ENCODE data around the gene MME.
"Not testable (repeated sequence)": the region's sequence is repeated elsewhere in the genome, so short reads cannot be mapped to it uniquely, and the experiment has no call there.

MME gene

DNA sequence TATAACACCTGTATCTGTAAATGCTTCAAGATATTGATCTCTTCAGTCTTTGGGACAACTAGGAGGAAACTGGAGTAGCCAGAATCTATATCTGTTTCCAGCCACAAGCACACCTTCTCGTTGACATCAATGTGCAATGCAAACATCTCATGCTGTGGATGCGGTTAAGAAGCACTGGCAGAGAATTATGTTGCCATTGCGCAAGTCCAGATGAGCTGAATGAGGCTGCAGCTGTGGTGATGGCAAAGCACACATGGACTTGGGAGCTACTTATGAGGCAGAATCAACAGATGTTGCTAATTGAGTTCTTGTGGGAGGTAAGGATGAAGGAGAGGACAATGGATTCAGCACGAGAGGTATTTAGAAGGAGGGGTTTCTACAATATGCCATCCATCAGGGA, 122.5 kb downstream of the MME start:
- peak in 1 of 2 donors; percentile 63 for DNase-seq (ENCODE audit: low read depth in 2 of 2)
- TF ChIP-seq, protein P1, sequence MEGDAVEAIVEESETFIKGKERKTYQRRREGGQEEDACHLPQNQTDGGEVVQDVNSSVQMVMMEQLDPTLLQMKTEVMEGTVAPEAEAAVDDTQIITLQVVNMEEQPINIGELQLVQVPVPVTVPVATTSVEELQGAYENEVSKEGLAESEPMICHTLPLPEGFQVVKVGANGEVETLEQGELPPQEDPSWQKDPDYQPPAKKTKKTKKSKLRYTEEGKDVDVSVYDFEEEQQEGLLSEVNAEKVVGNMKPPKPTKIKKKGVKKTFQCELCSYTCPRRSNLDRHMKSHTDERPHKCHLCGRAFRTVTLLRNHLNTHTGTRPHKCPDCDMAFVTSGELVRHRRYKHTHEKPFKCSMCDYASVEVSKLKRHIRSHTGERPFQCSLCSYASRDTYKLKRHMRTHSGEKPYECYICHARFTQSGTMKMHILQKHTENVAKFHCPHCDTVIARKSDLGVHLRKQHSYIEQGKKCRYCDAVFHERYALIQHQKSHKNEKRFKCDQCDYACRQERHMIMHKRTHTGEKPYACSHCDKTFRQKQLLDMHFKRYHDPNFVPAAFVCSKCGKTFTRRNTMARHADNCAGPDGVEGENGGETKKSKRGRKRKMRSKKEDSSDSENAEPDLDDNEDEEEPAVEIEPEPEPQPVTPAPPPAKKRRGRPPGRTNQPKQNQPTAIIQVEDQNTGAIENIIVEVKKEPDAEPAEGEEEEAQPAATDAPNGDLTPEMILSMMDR (IDR thresholded peaks at IDR 0.05; ENCODE audit: low read depth, low read length), result no peak
- no peak overlapping the region for H3K4me3 ChIP-seq (replicated peaks in 1 of 2; ENCODE audit: low read depth in 2 of 2, low read length in 2 of 2)

DNA sequence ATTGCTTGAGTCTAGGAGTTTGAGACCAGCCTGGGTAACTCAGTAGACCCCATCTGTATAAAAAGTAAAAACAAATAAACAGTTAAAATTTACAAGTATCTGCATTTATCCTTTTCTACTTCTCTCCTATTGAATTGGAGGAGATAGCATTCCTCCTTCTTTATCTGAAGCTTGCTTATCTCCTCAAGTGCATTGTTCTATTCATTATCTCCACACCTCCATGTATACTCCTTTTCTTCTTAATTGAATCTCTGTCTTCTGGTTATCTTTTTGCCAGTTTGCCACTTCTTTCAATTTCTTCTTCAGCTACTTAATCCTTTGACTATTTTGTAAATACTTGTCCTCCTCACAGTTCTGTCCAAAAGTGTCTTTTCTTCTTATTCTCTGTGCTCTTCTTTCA, 124.7 kb downstream of the MME start:
- DNase-seq (ENCODE audit: low read depth in 2 of 2), result no peak
- TF ChIP-seq, protein P1 (IDR thresholded peaks at IDR 0.05; ENCODE audit: low read depth, low read length), result no peak
- no peak overlapping the region for H3K4me3 ChIP-seq (replicated peaks in 1 of 2; ENCODE audit: low read depth in 2 of 2, low read length in 2 of 2)

DNA sequence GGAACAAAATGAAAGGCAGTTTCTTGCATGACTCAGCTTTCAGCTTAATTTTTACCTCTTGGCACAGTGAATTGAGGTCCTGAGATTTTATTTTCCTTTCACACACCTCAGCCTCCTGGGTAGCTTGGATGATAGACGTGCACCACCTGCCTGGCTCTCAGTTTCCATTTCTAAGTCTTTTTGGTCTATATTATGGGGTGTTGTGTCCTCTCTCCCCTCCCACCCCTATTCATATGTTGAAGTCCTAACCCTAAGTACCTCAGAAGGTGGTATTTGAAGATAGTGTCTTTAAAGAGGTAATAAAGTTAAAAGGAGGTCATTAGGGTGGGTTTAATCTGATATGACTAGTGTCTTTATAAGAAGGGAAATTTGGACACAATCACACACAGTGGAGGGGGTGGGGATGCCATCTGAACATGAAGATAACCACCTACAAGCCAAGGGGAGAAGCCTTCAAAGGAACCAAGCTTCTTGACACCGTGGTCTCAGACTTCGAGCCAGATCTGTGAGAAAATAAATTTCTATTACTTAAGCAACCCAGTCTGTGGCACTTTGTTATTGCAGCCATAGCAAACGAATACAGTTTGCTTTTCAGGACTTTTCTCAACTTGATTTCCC, 128.2 kb downstream of the MME start:
- no peak for DNase-seq (ENCODE audit: low read depth in 2 of 2)
- no peak overlapping the region for H3K4me3 ChIP-seq (replicated peaks in 1 of 2; ENCODE audit: low read depth in 2 of 2, low read length in 2 of 2)
- TF ChIP-seq, protein P1 (IDR thresholded peaks at IDR 0.05; ENCODE audit: low read depth, low read length), result no peak

DNA sequence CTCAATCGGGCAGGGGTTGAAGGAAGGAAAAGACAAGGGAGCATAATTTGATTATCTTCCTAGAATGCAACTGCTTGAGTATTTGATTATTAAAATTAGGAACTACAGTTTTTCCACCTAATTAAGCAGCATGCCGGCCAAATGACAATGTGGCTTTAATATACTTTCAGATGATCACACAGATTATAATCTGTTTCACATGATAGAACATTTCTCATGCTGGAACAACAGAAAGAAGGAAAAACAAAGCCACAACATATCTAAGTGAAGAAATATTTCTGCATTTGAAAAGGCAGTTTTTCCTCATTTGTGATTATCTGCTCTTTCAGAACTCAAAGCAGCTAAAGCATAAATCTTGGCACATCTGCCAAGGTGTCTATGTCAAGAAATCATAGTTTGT, 130.6 kb downstream of the MME start:
- no peak for DNase-seq (ENCODE audit: low read depth in 2 of 2)
- no peak overlapping the region for H3K4me3 ChIP-seq (replicated peaks in 1 of 2; ENCODE audit: low read depth in 2 of 2, low read length in 2 of 2)
- TF ChIP-seq, protein P1 (IDR thresholded peaks at IDR 0.05; ENCODE audit: low read depth, low read length), result no peak

DNA sequence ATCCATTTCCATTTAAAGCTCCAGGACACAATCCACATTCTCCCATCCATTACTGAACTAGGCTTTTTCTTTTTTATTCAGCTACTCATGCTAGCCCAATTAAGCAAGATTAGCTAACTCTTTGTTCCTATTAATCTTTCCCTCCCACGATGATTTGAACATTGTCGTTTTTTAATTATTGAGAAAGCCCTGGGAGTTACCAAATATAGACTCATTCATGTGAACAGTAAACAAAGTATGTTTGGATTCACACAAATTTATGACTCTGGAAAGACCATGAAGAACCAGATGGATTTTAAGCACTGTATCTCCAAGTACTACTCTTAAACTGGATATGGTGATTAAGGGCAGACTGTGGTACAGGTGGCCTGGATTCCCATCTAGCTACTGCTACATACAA, 131.1 kb downstream of the MME start:
- no peak for DNase-seq (ENCODE audit: low read depth in 2 of 2)
- TF ChIP-seq, protein P1 (IDR thresholded peaks at IDR 0.05; ENCODE audit: low read depth, low read length), result no peak
- H3K4me3 ChIP-seq (replicated peaks in 1 of 2; ENCODE audit: low read depth in 2 of 2, low read length in 2 of 2), result no peak overlapping the region

DNA sequence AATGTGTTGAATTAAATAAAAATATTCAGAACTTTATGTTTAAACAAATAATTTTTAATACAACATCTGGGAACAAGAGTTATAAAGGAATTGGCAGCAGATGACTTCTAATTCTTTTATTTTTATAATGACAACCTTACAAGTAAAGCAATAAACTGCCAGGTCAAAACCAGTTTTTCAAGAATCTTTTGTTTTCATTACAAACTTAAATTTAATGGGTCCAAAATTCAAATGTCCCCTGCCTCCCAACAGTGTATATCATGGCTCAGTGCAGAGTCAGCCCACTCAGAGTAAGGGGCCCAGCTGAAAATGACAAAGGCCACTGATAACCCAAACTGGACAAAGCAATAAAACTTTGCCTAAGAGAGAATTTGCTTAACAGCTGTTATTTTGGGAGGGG, 131.8 kb downstream of the MME start:
- TF ChIP-seq, protein P1 (IDR thresholded peaks at IDR 0.05; ENCODE audit: low read depth, low read length), result no peak
- DNase-seq (ENCODE audit: low read depth in 2 of 2), result no peak

DNA sequence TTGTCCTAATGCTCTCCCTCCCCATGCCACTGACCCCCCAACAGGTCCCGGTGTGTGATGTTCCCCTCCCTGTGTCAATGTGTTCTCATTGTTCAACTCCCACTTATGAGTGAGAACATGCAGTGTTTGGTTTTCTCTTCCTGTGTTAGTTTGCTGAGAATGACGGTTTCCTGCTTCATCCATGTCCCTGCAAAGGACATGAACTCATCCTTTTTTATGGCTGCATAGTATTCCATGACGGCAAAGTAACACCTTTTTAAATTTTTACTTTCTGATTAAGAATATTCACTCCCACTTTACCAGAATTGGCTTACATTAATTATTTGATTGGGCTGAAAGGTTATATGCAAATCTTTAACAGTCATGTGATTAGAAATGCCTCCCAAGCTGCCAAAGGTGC, 135.9 kb downstream of the MME start:
- DNase-seq (ENCODE audit: low read depth in 2 of 2); H3K4me3 ChIP-seq (replicated peaks in 1 of 2; ENCODE audit: low read depth in 2 of 2, low read length in 2 of 2): not testable (repeated sequence)

More for the DNA sequence above, 131.8 kb downstream of the MME start:
- no peak overlapping the region for H3K4me3 ChIP-seq (replicated peaks in 1 of 2; ENCODE audit: low read depth in 2 of 2, low read length in 2 of 2)

All from cardiac fibroblast (primary cell).